Sigmoid colon (tissue), 7 donors: ENCODE data around the gene MAN2A2. TPM values are rescaled to one million over a fixed set of nuclear protein-coding genes. Genes with fewer than 3 reads are reported as not detected.
A peak's percentile ranks its signal among the peaks of the same experiment; 100 is the strongest.
"Not testable (repeated sequence)": the region's sequence is repeated elsewhere in the genome, so short reads cannot be mapped to it uniquely, and the experiment has no call there.

Source experiments
- DNase-seq: peaks from one replicate; pipeline ENCODE4 v3.0.0-alpha.2; 2019
- H3K27ac ChIP-seq, 4 donors: fragments of 200-600 bp; sonication (generic); one replicate each; pipeline ENCODE4 v1.5.1; 2016 to 2019; ENCODE audit warnings: mild to moderate bottlenecking in 1 of 4
- H3K27me3 ChIP-seq, 3 donors: fragments of 200-600 bp; sonication (generic); one replicate each; pipeline ENCODE4 v1.5.1; 2019; ENCODE audit warnings: mild to moderate bottlenecking in 1 of 3
- H3K36me3 ChIP-seq, 4 donors: fragments of 200-600 bp; sonication (generic); one replicate each; pipeline ENCODE4 v1.5.1; 2016 to 2019
- H3K4me1 ChIP-seq, 4 donors: fragments of 200-600 bp; sonication (generic); one replicate each; pipeline ENCODE4 v1.5.1; 2017 to 2019
- H3K4me3 ChIP-seq, 4 donors: fragments of 200-600 bp; sonication (generic); one replicate each; pipeline ENCODE4 v1.5.1; 2017 to 2019; ENCODE audit warnings: mild to moderate bottlenecking in 2 of 4, moderate library complexity in 1 of 4
- H3K9me3 ChIP-seq, 4 donors: fragments of 200-600 bp in 3 of 4; sonication (generic) in 3 of 4; one replicate each; pipeline versions ENCODE4 v1.5.1 to v1.6.1; 2013 to 2019
- EP300 ChIP-seq, 4 donors: sonication (generic); formaldehyde crosslinking; IDR thresholded peaks; one replicate each; pipeline ENCODE4 v1.6.1; 2017; ENCODE audit warnings: antibody characterized with exemption in 4 of 4
- POLR2A ChIP-seq, 2 donors: fragments of 450-650 bp; IDR thresholded peaks; one replicate each; pipeline ENCODE4 v1.6.1; 2016; ENCODE audit warnings: antibody characterized with exemption in 2 of 2, mild to moderate bottlenecking in 2 of 2, moderate library complexity in 2 of 2
- POLR2AphosphoS5 ChIP-seq, 4 donors: sonication (generic); formaldehyde crosslinking; IDR thresholded peaks; one replicate each; pipeline ENCODE4 v1.6.1; 2017; ENCODE audit warnings: antibody characterized with exemption in 4 of 4
- WGBS, 2 donors: extraction: QIAGEN DNeasy Blood & Tissue Kit; methylation state at CpG; one replicate each; pipeline ENCODE4 v1.1.7; 2013; 5-methylcytosine and 5-hydroxymethylcytosine counted together
- intact Hi-C: fragments of 100-400 bp; cut with DNase I; formaldehyde crosslinking; loops from one replicate; pipeline ENCODE4 v1.15.1; 2023
- polyA plus RNA-seq, 3 donors: library from polyadenylated mRNA; stranded (reverse); fragments of 200-250 nt; gene quantifications; one replicate each; pipeline ENCODE4 v1.2.3, GENCODE V29; 2013
- total RNA-seq, 4 donors: library from RNA; depleted of rRNA; stranded (reverse); fragments of >200 nt; gene quantifications; one replicate each; pipeline ENCODE4 v1.1.0, GENCODE V29; 2016
- TF ChIP-seq, protein P1 (sequence below), 4 experiments: fragments of 450-650 bp in 3 of 4; fragments of 200-600 bp in 1 of 4; IDR thresholded peaks; one replicate each; pipeline ENCODE4 v1.5.1; 2016 to 2019; ENCODE audit warnings: antibody characterized with exemption in 4 of 4, mild to moderate bottlenecking in 3 of 4, moderate library complexity in 2 of 4
- donor health status: healthy with polysubstance abuse.
- donor health status: Bipolar disorder and iron deficiency.
- donor health status: healthy.

Gene MAN2A2
- total and polyA plus RNA-seq, 7 donors = 3.7 to 57.6 (median 31.0) TPM

DNA sequence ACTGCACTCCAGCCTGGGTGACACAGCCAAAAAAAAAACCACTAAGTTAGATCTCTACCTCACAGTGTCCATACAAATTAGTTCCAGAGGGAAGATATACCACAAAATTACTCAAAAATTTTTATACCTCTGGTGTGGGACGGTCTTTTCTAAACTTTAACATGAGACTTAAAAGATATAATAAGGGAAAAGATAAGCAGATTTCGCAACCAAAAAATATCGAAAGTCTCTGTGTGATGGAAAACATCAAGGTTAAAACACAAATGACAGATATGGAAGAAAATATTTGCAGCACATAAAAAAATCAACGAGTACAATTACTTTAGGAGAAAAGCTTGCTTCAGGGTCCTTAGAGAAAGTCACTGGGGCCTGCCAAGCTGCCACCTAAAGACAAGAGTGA, 18.8 kb downstream of the MAN2A2 start:
- Histone ChIP-seq H3K27me3 (no peaks in the 10 kb centered on the region), H3K9me3 (no peaks in the 10 kb centered on the region), H3K27ac (no peak overlapping the region), H3K4me3 (no peak overlapping the region), H3K36me3 (peaks cover 11 to 46% (median 34%) of the 10 kb centered on the region in 4 donors), H3K4me1 (no peaks in the 10 kb centered on the region)
- DNase-seq = no peak
- WGBS, 2 donors = 87 to 95% methylated on average over 4 of the region's 4 CpGs
- no peak for TF ChIP-seq EP300 (IDR thresholded peaks at IDR 0.05)
- no peak for TF ChIP-seq POLR2A (IDR thresholded peaks at IDR 0.05)
- no peak for TF ChIP-seq POLR2AphosphoS5 (IDR thresholded peaks at IDR 0.05)
- TF ChIP-seq, protein P1, sequence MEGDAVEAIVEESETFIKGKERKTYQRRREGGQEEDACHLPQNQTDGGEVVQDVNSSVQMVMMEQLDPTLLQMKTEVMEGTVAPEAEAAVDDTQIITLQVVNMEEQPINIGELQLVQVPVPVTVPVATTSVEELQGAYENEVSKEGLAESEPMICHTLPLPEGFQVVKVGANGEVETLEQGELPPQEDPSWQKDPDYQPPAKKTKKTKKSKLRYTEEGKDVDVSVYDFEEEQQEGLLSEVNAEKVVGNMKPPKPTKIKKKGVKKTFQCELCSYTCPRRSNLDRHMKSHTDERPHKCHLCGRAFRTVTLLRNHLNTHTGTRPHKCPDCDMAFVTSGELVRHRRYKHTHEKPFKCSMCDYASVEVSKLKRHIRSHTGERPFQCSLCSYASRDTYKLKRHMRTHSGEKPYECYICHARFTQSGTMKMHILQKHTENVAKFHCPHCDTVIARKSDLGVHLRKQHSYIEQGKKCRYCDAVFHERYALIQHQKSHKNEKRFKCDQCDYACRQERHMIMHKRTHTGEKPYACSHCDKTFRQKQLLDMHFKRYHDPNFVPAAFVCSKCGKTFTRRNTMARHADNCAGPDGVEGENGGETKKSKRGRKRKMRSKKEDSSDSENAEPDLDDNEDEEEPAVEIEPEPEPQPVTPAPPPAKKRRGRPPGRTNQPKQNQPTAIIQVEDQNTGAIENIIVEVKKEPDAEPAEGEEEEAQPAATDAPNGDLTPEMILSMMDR (IDR thresholded peaks at IDR 0.05) = no peak
- intact Hi-C loops = no loop called here

DNA sequence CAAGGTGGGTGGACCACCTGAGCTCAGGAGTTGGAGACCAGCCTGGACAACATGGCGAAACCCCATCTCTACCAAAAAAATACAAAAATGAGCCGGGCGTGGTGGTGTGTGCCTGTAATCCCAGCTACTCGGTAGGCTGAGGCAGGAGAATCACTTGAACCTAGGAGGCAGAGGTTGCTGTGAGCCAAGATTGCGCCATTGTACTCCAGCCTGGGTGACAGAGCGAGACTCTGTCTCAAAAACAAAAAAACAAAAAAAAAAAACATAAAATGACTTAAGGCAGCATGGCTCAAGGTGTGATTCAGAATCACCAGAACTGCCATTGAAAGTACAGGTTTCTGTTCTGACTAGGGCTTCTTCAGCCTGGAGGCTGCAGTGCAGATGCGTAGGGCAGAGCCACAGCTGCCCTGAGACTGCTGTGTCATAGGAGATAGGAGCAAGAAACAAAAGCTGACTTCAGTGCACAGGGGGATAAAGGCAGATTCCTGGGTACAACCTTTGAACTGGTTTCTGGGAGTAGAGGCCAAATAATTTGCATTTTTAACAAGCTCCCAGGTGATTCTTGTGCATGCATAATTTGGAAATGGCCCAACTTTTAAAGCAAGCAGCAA, 19.7 kb downstream of the MAN2A2 start:
- DNase-seq, intact Hi-C loops, H3K27me3 ChIP-seq, H3K4me3 ChIP-seq, H3K9me3 ChIP-seq, H3K4me1 ChIP-seq, H3K27ac ChIP-seq: not testable (repeated sequence)
- WGBS, 2 donors = 92 to 94% methylated on average over 7 of the region's 7 CpGs
- H3K36me3 ChIP-seq = peaks cover 11 to 36% (median 30%) of the 10 kb centered on the region in 4 donors

DNA sequence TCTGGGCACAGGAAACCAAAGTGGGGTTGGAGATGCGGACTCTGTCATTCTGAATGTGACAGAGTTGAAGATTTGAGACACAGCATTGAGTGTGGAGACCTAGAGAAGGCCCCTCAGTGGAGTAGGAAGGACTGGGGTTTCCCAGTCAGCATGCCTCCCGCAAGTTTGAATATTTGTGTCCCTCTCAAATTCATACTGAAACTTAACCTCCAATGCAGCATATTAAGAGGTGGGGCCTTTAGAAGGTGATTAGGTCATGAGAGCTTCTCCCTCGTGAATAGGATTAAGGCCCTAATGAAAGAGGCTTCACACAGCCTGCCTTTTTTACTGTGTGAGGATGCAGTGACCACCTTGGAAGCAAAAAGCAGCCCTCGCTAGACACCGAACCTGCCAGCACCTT, 21.3 kb downstream of the MAN2A2 start:
- H3K4me3 ChIP-seq = no peak overlapping the region
- H3K27me3 ChIP-seq = no peaks in the 10 kb centered on the region
- intact Hi-C loops = no loop called here
- 79 to 88% methylated on average over 5 of the region's 5 CpGs for WGBS, 2 donors
- TF ChIP-seq EP300 (IDR thresholded peaks at IDR 0.05) (no peak), POLR2AphosphoS5 (IDR thresholded peaks at IDR 0.05) (no peak), POLR2A (IDR thresholded peaks at IDR 0.05) (no peak)
- TF ChIP-seq, protein P1 (IDR thresholded peaks at IDR 0.05) = no peak
- no peaks in the 10 kb centered on the region for H3K9me3 ChIP-seq
- peaks cover 0 to 4% (median 2%) of the 10 kb centered on the region in 4 donors for H3K4me1 ChIP-seq
- H3K36me3 ChIP-seq = peaks cover 10 to 21% (median 14%) of the 10 kb centered on the region in 4 donors
- DNase-seq = no peak
- no peak overlapping the region for H3K27ac ChIP-seq

DNA sequence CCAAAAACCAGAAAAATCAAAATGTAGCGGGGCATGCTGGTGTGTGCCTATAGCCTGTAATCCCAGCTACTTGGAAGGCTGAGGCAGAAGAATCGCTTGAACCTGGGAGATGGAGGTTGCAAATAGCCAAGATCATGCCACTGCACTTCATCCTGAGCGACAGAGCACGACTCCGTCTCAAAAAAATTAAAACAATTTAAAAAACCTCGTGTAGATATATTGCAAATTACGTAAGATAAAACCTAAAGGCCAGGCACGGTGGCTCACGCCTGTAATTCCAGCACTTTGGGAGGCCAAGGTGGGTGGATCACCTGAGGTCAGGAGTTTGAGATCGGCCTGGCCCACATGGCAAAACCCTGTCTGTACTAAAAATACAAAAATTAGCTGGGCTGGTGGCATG, 23.7 kb downstream of the MAN2A2 start:
- peaks cover 0 to 23% (median 18%) of the 10 kb centered on the region in 4 donors for H3K4me1 ChIP-seq
- H3K27ac ChIP-seq, H3K9me3 ChIP-seq, H3K4me3 ChIP-seq, H3K27me3 ChIP-seq, DNase-seq, intact Hi-C loops, H3K36me3 ChIP-seq: not testable (repeated sequence)
- 93 to 96% methylated on average over 10 of the region's 10 CpGs for WGBS, 2 donors

DNA sequence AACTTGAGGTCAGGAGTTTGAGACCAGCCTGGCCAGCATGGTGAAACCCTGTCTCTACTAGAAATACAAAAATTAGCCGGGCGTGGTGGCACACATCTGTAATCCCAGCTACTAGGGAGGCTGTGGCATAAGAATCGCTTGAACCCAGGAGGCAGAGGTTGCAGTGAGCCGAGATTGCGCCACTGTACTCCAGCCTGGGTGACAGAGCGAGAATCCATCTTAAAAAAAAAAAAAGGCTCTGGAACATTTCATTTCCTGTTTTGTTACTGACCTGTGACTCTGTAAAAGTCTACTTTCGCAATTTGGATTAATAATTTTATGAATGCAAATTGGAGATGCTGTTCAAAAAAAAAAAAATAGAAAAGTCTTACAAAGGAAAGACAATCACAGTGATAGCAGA, 25.0 kb downstream of the MAN2A2 start:
- H3K27ac ChIP-seq, H3K9me3 ChIP-seq, H3K27me3 ChIP-seq, H3K4me3 ChIP-seq, DNase-seq, intact Hi-C loops, H3K36me3 ChIP-seq: not testable (repeated sequence)
- 90 to 91% methylated on average over 7 of the region's 7 CpGs for WGBS, 2 donors
- peaks cover 0 to 29% (median 26%) of the 10 kb centered on the region in 4 donors for H3K4me1 ChIP-seq

DNA sequence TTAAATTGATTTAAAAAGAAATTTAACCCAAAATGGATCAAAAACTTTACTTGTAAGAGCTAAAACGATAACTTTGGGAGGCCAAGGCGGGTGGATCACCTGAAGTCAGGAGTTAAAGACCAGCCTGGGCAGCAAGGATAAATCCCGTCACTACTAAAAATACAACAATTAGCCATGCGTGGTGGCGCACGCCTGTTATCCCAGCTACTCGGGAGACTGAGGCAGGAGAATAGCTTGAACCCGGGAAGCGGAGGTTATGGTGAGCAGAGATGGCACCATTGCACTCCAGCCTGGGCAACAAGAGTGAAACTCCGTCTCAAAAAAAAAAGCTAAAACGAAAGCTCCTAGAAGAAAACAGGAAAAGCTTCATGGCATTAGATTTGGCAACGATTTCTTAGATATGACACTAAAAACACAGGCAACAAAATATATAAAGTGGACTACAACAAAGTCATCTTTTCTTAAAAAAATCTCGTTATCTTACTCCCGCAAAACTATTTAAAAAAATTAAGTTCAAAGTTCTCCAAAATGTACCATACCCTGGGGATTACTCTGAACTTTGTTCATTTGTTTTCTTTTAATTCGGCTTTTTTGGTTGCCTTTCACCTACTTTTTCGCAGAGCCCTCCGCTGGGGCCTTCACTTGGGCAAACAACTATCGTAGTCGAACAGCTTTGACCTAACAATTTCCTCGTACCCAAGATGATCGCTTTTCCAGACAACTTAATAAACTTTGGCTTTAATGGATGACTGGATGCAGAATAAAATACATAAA, 26.3 kb downstream of the MAN2A2 start:
- DNase-seq = no peak

More for the DNA sequence above, 26.3 kb downstream of the MAN2A2 start:
- peak overlapping the region; percentile 64 to 69 (median 66) for H3K4me3 ChIP-seq
- H3K9me3 ChIP-seq = no peaks in the 10 kb centered on the region
- H3K27me3 ChIP-seq = no peaks in the 10 kb centered on the region
- 33 to 48% methylated on average over 21 of the region's 21 CpGs for WGBS, 2 donors
- peaks cover 0 to 36% (median 32%) of the 10 kb centered on the region in 4 donors for H3K4me1 ChIP-seq
- intact Hi-C loops = loop anchor here (5.0 kb wide), 1 partner anchor 282 kb away; no protein-coding TSS in a partner anchor
- TF ChIP-seq POLR2A (IDR thresholded peaks at IDR 0.05) (no peak), POLR2AphosphoS5 (IDR thresholded peaks at IDR 0.05) (no peak), EP300 (IDR thresholded peaks at IDR 0.05) (no peak)
- TF ChIP-seq, protein P1 (IDR thresholded peaks at IDR 0.05) = no peak
- peak overlapping the region; percentile 85 to 92 (median 90) for H3K27ac ChIP-seq
- no peaks in the 10 kb centered on the region for H3K36me3 ChIP-seq
